Ishikawa (cell line): ENCODE measurements around the gene RNF213.

Source experiments
- RAD21 ChIP-seq: IDR thresholded peaks from 2 replicates; pipeline ENCODE4 v1.6.1; 2012; ENCODE audit warnings: low read depth
- YY1 ChIP-seq: IDR thresholded peaks from 2 replicates; pipeline ENCODE4 v1.6.1; 2012; ENCODE audit warnings: low read depth
- ZBTB7A ChIP-seq: IDR thresholded peaks from 2 replicates; pipeline ENCODE4 v1.6.1; 2012; ENCODE audit warnings: low read depth
- TF ChIP-seq, protein P1 (sequence below): IDR thresholded peaks from 2 replicates; pipeline ENCODE4 v1.6.1; 2012

DNA sequence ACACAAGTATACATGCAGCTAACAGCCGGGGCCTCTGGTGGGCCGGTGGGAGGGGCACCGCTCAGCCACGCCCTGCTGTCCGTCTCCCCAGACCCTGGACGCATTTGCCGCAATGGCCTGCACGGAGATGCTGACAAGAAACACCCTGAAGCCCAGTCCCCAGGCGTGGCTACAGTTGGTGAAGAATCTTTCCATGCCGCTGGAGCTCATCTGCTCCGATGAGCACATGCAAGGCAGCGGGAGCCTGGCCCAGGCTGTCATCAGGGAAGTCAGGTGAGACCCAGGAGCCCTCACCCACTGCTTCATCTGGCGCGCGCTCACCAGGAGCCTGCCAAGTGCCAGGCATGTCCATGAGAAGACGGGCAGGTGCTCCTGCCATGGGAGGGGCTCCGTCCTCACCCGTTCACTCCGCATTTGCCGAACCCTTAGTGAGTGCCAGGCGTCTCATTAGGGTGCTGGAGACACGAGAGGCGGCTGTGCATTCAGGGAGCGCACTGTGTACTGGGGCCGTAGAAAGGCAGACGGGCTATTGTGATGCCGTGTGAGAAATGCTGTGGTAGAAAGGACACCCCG lies 103.0 kb downstream of the RNF213 start:
- TF ChIP-seq, protein P1, sequence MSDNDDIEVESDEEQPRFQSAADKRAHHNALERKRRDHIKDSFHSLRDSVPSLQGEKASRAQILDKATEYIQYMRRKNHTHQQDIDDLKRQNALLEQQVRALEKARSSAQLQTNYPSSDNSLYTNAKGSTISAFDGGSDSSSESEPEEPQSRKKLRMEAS: no peak
- TF ChIP-seq YY1 (no peak), ZBTB7A (no peak), RAD21 (no peak)
